Erythroblast (primary cell): ENCODE measurements around the gene CENPX.

Experiments
- GATA1 ChIP-seq: IDR thresholded peaks from 2 replicates; pipeline ENCODE4 v1.6.1; 2011; ENCODE audit warnings: low read depth, mild to moderate bottlenecking, control low read depth, low read length, moderate library complexity
- POLR2A ChIP-seq: IDR thresholded peaks from 2 replicates; pipeline ENCODE4 v1.6.1; 2011; ENCODE audit warnings: mild to moderate bottlenecking, low read length

- TF ChIP-seq GATA1 (no peak), POLR2A (no peak)
Observed at GRCh38 chr17:81998212-81998611, 24.5 kb downstream of the CENPX start.
